Stromal cell of bone marrow (primary cell): Measurements from ENCODE around the gene ZC3H15.
"Not testable (repeated sequence)": the region's sequence is repeated elsewhere in the genome, so short reads cannot be mapped to it uniquely, and the experiment has no call there.

Experiments used
- DNase-seq: peaks from one replicate; pipeline ENCODE4 v3.0.0-alpha.2; 2012; ENCODE audit warnings: low read depth

ZC3H15 gene

GRCh38 chr2:186496401-186496800 is 10.3 kb downstream of the ZC3H15 start:
- no peak for DNase-seq

GRCh38 chr2:186497928-186498327 is 11.9 kb downstream of the ZC3H15 start:
- DNase-seq: no peak

GRCh38 chr2:186498834-186499233 is 12.8 kb downstream of the ZC3H15 start:
- DNase-seq: no peak

GRCh38 chr2:186503827-186504606 is 18.0 kb downstream of the ZC3H15 start:
- DNase-seq: peak; percentile 13

GRCh38 chr2:186508263-186508662 is 22.2 kb downstream of the ZC3H15 start:
- DNase-seq: no peak

GRCh38 chr2:186515376-186515775 is 29.3 kb downstream of the ZC3H15 start:
- DNase-seq: no peak

GRCh38 chr2:186516396-186516795 is 30.3 kb downstream of the ZC3H15 start:
- no peak for DNase-seq

- no peak for DNase-seq
These were observed 31.0 kb downstream of the ZC3H15 start for GRCh38 chr2:186517090-186517489.

- no peak for DNase-seq
These were observed 32.2 kb downstream of the ZC3H15 start for GRCh38 chr2:186518291-186518690.

GRCh38 chr2:186518945-186519344 is 32.9 kb downstream of the ZC3H15 start:
- DNase-seq: no peak

- not testable (repeated sequence) for DNase-seq
These were observed 35.6 kb downstream of the ZC3H15 start for GRCh38 chr2:186521570-186522153.

GRCh38 chr2:186522450-186522849 is 36.4 kb downstream of the ZC3H15 start:
- DNase-seq: no peak

- no peak for DNase-seq
These were observed 37.7 kb downstream of the ZC3H15 start for GRCh38 chr2:186523791-186524190.

GRCh38 chr2:186526281-186526680 is 40.2 kb downstream of the ZC3H15 start:
- DNase-seq: no peak

- no peak for DNase-seq
These were observed 44.3 kb downstream of the ZC3H15 start for GRCh38 chr2:186530314-186530713.

GRCh38 chr2:186531257-186531775 is 45.3 kb downstream of the ZC3H15 start:
- no peak for DNase-seq

- DNase-seq: no peak
These were observed 46.8 kb downstream of the ZC3H15 start for GRCh38 chr2:186532891-186533290.

GRCh38 chr2:186533717-186534116 is 47.7 kb downstream of the ZC3H15 start:
- no peak for DNase-seq

- DNase-seq: no peak
These were observed 48.3 kb downstream of the ZC3H15 start for GRCh38 chr2:186534406-186534805.

GRCh38 chr2:186535861-186536260 is 49.8 kb downstream of the ZC3H15 start:
- DNase-seq: no peak

- no peak for DNase-seq
These were observed 51.0 kb downstream of the ZC3H15 start for GRCh38 chr2:186537019-186537418.

GRCh38 chr2:186540941-186541340 is 54.9 kb downstream of the ZC3H15 start:
- no peak for DNase-seq

GRCh38 chr2:186542002-186542401 is 55.9 kb downstream of the ZC3H15 start:
- DNase-seq: no peak
